Upper lobe of left lung (tissue), 4 donors: Measurements from ENCODE around the gene SLC9A4.

Experiments
- CTCF ChIP-seq, 6 experiments: fragments of 450-650 bp in 4 of 6; fragments of 200-600 bp in 2 of 6; sonication (generic) in 2 of 6; IDR thresholded peaks; one replicate each; pipeline ENCODE4 v1.5.1; 2016 to 2019; ENCODE audit warnings: antibody characterized with exemption in 6 of 6
- POLR2A ChIP-seq, 4 donors: fragments of 450-650 bp; IDR thresholded peaks; one replicate each; pipeline ENCODE4 v1.5.1; 2016 to 2017; ENCODE audit warnings: antibody characterized with exemption in 4 of 4, mild to moderate bottlenecking in 2 of 4
- POLR2AphosphoS5 ChIP-seq, 2 donors: sonication (generic); formaldehyde crosslinking; IDR thresholded peaks; one replicate each; pipeline ENCODE4 v1.5.1; 2017; ENCODE audit warnings: antibody characterized with exemption in 2 of 2

DNA sequence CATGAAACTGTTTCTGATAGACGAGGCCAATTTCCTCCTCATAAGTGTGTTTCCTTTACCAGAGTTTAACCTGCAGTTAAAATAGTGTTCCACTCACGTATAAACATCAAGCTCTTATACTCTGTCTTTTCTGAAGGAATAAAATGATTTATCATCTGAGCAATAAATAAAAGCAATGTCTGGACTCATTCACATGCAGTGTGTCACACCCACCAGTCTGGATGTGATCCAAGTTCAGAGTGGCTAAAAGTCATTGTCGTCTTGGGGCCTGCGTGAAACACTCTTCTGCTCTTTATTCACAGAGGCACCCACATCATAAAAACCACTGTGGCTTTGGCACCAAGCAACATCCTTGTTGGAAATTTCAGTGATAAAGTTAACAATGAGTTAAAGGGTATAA is 19.5 kb upstream of the SLC9A4 start:
- TF ChIP-seq CTCF (IDR thresholded peaks at IDR 0.05), result no peak
- no peak for TF ChIP-seq POLR2A (IDR thresholded peaks at IDR 0.05)
- no peak for TF ChIP-seq POLR2AphosphoS5 (IDR thresholded peaks at IDR 0.05)
